22Rv1 (cell line): Measurements from ENCODE around the gene STUM.

ENCODE experiments used
- H3K27ac ChIP-seq: fragments of 450-650 bp; 2 replicates; pipeline ENCODE4 v1.5.1; 2017
- CTCF ChIP-seq: fragments of 450-650 bp; IDR thresholded peaks from 2 replicates; pipeline ENCODE4 v1.5.1; 2017; ENCODE audit warnings: mild to moderate bottlenecking
- ZFX ChIP-seq: fragments of 450-650 bp; IDR thresholded peaks from 2 replicates; pipeline ENCODE4 v1.6.1; 2017; ENCODE audit warnings: antibody characterized with exemption, borderline replicate concordance

Gene STUM

GRCh38 chr1:226640321-226641136 lies 92.0 kb downstream of the STUM start:
- H3K27ac ChIP-seq: no peak overlapping the region
- no peak for TF ChIP-seq ZFX
- TF ChIP-seq CTCF: no peak

GRCh38 chr1:226641671-226642231 lies 93.2 kb downstream of the STUM start:
- TF ChIP-seq ZFX (no peak), CTCF (no peak)
- no peak overlapping the region for H3K27ac ChIP-seq

GRCh38 chr1:226642421-226642820 lies 93.9 kb downstream of the STUM start:
- TF ChIP-seq ZFX (no peak), CTCF (no peak)
- no peak overlapping the region for H3K27ac ChIP-seq

DNA sequence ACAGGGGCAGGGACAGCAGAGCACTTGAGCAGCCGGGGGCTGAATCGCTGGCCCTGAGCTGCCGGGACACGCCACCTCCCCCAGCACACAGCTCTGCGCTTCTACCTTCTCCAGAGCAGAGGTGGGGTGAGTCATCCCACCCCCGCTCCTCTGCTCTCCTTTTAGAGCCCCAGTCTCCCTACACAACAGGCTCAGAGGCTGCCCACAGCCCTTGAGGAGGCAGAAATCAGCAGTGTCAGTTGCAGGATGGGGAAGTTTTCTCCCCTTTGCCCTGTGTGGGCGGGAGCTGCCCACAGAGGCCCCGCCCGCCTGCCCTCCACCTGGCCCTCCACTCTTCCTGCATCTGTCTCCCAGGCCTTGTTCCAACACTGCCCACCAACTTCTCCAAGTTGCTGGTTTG lies 94.6 kb downstream of the STUM start:
- H3K27ac ChIP-seq: no peak overlapping the region
- no peak for TF ChIP-seq CTCF
- no peak for TF ChIP-seq ZFX

- no peak overlapping the region for H3K27ac ChIP-seq
- no peak for TF ChIP-seq ZFX
- TF ChIP-seq CTCF: no peak
These were observed 95.3 kb downstream of the STUM start for GRCh38 chr1:226643611-226644540.

GRCh38 chr1:226644541-226645176 lies 96.1 kb downstream of the STUM start:
- TF ChIP-seq CTCF (no peak), ZFX (no peak)
- no peak overlapping the region for H3K27ac ChIP-seq
